ENCODE results near the gene DLEU7.

Gene DLEU7

GRCh38 chr13:50843257-50844083, at the start of gene DLEU7:
Gene DLEU7, minus strand, starts transcription at chr13:50843692. Its CDS starts 46 bp downstream, at chr13:50843646.
- DNase-seq, result no peak

DNA sequence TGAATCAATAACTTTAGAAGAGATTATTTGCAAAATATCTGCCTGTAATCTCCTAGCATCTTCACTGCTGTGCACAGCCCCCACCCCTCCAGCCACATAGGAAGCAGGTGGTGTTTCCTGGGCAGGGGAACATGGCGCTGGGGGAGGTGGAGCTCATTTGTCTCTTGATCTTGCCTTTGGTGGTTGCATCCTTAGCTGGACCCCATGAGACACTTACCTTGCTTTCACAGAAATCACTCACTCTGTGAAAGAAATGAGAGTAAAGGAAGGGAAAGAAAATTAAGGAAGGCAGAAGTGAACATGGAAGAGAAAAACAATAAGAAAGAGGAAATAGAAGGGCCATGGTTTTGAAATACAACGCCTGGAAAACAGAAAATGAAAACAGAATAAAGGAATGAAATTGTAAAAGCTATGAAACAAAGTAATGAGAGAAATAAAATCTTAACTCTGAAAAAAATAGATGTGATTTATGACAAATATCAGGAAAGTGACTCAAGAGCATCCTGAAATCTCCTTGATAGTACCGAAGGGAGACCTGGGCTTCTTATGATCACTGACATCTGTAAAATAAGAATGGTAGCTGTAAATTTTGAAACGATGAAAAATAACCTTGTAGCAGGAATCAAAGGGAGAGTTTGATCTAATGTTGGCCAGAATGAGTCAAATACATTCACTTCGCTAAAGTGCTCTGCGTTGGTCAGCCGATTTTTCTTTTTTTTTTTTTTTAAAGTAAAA, 48.9 kb upstream of the DLEU7 start:
- DNase-seq, result peak in 2 of 4 experiments; percentile 7

GRCh38 chr13:50891206-50891605, 47.7 kb upstream of the DLEU7 start:
- no peak for DNase-seq

DNA sequence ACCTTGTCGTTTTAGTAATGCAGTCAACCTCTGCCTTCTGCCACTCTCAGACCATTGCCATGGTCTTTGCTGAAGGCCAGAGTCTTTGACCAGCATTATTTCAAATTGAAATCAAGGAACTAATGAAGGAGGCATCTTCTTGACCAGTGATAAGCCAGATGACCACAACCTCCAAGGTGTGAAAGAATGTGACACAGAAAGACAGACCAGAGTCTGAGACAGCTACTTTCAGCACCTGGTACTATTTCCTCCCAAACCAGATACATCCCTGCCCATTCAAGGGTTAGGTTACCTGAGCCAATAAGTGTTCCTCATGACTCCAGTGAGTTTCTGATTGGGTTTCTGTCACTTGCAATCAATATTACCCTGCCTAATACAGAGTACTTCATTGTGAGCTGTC, 45.8 kb upstream of the DLEU7 start:
- DNase-seq, result no peak

DNA sequence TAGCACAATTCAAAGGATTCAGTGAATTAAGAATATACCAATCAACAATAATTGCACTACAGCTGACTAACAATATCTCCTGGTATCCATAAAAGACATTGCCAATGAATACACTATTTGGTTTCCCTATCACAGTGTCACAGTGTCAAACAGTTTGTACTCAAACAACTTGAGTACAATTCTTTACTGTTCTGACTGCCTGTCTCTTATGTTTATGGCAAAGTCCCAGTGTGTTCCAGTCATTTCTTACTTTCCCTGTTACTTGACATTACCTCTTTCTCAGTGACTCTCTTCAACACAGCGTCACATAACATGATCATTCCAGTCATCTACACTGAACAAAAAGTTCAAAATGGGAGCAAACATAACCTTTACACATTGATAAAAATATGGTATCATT, 44.9 kb upstream of the DLEU7 start:
- DNase-seq, result no peak

DNA sequence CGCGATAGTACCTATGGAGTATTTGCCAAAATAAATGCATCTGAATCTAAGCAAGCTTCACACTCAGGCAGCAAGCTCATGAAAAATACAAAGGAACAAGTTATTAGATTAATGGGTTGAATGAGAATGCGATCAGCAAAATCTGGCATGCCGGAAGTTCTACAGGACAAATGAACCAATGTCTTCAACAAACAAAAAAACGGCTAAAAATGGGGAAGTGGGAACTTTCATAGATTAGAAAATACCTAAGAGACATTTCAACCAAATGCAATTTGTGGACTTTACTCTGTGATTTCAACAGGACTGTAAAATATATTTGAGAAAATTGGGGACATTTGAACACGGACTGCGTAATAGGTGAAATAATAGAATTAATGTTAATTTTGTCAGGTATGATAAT, 43.7 kb upstream of the DLEU7 start:
- DNase-seq, result no peak

DNA sequence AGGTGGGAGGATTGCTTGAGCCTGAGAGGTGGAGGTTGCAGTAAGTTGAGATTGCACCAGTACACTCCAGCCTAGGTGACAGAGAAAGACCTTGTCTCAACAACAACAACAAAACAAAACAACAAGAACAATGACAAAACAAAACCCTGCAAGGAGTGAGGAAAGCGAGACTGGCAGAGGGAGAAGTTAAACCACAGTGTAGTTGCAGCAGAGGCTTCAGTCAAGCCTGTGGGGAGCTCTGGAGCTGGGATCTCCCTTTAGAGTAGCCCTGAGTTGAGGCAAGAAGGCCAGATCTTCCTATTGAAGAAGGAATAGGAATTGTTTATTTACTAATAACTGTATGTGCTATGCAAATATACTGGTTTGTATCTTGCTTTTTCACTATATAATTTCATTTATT, 40.8 kb upstream of the DLEU7 start:
- no peak for DNase-seq

- no peak for DNase-seq
Observed at GRCh38 chr13:50883728-50884127, 40.2 kb upstream of the DLEU7 start.

GRCh38 chr13:50882816-50883435, 39.4 kb upstream of the DLEU7 start:
- DNase-seq, result no peak

DNA sequence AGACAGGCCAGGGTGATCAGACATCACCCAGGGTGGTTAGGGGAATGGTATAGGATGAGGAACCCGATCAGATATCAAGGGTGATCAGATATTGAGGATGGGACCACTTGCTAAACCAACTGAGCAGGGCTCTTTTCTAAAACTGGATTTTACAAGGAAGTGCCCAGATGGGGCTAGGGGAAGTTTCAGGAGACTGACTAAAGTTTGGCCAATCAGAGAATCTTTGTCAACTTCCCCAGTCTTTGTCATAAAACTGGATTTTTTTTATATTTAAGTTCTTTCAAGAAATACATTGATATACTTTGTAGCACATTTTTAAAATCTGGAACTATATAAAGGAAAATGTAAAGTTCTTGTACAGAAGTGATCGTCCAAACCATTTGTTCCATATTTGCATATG, 30.5 kb upstream of the DLEU7 start:
- DNase-seq, result no peak

GRCh38 chr13:50873467-50873866, 30.0 kb upstream of the DLEU7 start:
- no peak for DNase-seq

DNA sequence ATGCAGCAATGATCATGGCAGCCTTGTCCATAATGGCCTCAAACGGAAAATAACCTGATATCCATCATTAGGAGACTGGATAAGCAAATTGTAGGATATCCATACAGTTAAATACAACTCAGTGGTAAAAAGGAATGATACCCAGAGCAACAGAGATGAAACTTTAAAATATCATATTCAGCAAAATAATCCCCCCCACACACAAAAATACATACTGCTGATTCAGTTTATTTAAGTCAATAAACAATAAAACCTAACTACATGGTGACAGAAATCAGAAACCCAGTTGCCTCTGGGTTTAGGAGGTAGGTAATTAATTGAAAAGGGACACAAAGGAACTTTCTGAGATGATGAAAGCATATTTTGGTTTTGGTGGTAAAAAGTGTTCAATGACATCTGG, 27.9 kb upstream of the DLEU7 start:
- DNase-seq, result no peak

DNA sequence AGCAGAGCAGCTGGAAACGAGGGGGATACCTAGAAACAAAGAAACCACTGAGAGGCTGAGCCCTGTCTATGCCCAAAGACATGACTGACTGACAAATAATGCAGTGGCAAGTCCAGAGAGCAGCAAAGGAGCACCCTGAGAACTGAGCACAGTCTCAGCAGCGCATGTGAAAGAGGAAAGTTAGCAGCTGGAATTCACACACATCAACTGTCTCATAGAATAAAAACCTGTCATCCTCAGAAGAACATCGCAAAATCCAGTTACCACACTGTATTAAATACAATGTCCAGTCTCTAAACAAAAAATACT, 24.1 kb upstream of the DLEU7 start:
- no peak for DNase-seq

DNA sequence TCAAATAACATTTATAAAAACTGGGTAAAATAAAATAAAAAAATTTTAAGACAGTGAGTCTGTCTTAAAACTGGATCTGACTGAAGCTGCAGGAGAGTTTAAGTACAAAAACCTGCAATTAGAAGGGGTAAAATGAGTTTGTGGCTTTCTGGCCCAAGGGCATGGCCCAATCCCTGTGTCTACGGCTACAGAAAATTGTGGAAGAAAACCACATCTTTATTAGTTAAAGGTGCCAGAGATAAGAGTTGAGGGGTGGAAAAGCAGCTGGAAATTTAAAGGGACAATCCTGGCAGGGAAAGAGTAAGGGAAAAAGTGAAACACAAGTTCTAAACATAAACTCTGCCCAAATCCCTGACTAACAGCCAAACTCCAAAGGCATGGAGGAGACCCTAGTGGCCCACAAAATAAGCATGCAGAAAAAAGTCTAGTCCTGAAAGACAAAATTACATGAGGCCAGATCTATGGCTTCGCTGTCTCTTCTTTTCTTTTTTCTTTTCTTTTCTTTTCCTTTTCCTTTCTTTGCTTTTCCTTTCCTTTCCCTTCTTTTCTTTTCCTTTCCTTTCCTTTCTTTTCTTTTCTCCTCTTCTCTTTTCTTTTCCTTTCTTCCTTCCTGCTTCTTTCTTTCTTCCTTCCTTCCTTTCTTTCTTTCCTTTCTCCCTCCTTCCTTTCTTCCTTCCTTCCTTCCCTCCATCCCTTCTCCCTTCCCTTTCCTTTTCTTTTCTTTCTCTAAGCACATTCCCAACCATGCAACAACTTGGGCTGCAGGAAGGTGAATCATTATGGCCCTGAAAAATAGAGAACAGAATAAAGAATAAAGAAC, 23.5 kb upstream of the DLEU7 start:
- no peak for DNase-seq

DNA sequence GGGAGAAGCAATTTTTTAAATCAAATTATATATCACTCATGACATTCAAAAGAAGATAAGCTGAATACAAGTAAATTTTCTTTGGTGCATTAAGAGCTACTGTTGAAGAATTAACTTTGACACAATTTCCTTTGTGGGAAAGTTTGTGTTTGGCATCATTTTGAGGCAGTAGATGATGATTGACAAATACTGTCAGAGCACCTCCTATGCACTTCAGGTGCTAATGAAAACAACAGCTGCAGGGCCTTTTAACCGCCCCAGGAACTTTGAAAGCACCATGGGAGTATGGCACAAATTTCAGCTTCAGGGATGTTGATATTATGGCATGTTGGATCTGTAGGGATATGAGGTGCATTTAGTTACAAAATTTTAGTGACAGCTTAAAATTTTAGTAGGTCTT, 21.0 kb upstream of the DLEU7 start:
- no peak for DNase-seq

- DNase-seq, result no peak
Observed at GRCh38 chr13:50855681-50856080, 12.2 kb upstream of the DLEU7 start.

GRCh38 chr13:50850445-50850844, 7.0 kb upstream of the DLEU7 start:
- no peak for DNase-seq

DNA sequence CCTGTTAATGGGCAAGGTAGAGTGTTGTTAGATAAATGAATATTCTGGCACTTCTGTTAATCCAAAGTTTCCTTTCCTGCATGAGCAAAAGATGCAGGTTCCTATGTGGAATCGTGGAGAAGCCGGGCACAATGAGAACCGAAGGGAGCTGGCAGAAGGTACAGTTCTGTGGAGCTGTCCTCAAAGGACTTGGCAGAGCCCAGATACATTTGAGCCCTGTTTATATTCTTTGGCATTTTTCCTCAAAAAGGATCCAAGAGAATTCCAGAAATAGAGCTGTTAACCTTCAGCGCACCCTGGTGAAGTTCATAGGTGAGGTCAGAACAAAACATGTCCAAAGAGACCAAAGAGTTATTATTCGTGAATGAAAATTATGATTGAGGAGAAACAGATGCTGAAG, 4.0 kb upstream of the DLEU7 start:
- no peak for DNase-seq

DNA sequence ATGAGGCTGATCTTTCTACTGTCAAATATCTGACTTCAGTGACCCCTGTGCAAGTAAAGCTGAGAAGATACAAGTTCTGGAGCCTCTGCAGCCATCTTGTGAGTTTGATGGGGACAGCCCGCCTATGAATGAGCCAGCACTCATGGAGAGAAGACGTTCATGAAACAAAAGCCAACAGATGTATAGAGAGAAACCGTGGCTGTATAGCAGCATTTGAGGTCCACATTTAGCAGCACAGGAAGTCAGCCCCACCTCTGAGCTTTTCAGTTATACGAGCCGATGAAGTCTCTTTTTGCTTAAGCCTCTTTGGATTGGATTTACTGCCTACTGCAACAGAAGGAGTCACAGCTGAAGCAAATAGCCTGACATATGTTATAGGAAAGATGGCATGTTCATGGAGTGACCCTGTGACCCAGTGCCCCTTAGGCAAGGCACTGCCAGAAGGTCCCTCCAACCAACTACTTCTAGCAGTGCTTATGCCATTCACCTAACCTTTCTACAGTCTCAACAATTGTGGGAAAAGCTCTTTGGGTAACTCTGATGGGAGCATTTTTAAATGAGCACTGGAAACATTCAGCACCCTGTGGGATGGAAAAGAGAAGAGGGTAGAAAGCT, 3.5 kb upstream of the DLEU7 start:
- no peak for DNase-seq

- no peak for DNase-seq
Observed at GRCh38 chr13:50845211-50845610, 1.7 kb upstream of the DLEU7 start.

DNA sequence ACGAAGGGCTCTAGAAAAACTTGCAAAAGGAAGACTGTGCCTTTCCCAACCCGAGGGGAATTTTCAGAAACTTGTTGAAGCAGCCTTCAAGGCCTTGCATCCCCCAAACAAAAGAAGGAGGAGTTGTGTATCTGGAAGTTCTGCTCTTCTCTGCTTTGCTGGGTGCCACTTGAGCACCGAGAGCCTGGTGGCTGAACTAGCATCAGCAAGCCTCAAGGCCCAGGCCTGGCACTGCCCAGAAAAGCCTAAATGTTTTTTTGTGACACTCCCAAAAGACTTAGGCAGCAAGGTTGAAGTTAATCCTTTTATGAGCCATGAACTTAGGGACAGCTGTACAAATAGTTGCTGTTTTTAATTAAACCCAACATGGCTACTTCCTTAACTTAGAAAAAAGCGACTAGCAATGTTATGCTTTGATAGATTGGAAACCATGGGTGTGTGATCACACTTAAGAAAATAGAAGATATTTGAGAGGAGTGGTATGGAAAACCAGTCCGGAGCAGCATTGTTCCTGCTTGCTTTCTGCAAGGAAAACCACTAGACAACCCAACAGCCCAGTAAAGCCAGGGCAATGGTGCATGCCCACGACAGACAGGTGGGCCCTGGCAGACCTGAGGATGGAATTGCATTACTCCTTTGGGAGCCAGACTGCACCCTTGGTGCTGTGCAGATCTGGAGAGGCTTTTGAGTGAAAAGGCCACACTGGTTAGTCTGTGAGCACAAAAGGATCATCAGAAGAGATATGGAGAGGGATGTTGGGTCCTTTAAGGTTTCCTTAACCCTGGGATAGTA, 788 bp upstream of the DLEU7 start:
- no peak for DNase-seq

- DNase-seq, result no peak
Observed at GRCh38 chr13:50842990-50843256, 569 bp downstream of the DLEU7 start.

Data from activated CD4-positive, CD25-positive, alpha-beta regulatory T cell (primary cell).